SK-N-MC (cell line): ENCODE results near the gene RCVRN.

Experiments
- DNase-seq: peaks from one replicate; pipeline ENCODE4 v3.0.0-alpha.2; 2011; ENCODE audit warnings: low read depth, low spot score
- H3K27ac ChIP-seq: fragments of 200-600 bp; sonication (generic); 2 replicates; pipeline ENCODE4 v1.5.1; 2016; ENCODE audit warnings: mixed run types
- H3K36me3 ChIP-seq: fragments of 200-600 bp; sonication (generic); 2 replicates; pipeline ENCODE4 v1.6.1; 2017; ENCODE audit warnings: antibody characterized with exemption, low read length, mixed read lengths; ENCODE audit not compliant: insufficient read depth
- H3K4me3 ChIP-seq: fragments of 200-600 bp; sonication (generic); 2 replicates; pipeline ENCODE4 v1.5.1; 2016
- H3K9ac ChIP-seq: fragments of 200-600 bp; sonication (generic); 2 replicates; pipeline ENCODE4 v1.8.0; 2017; ENCODE audit warnings: mixed run types, mixed read lengths; ENCODE audit not compliant: insufficient read length
- H3K9me3 ChIP-seq: fragments of 200-600 bp; sonication (generic); 2 replicates; pipeline ENCODE4 v1.6.1; 2017; ENCODE audit warnings: low read depth, mild to moderate bottlenecking, antibody characterized with exemption, low read length, moderate library complexity, mixed read lengths
- EZH2 ChIP-seq: fragments of 200-600 bp; sonication (generic); IDR thresholded peaks from one replicate; pipeline ENCODE4 v1.6.1; 2017; ENCODE audit warnings: antibody characterized with exemption
- FOXP2 ChIP-seq: optimal IDR thresholded peaks from 2 replicates; pipeline ENCODE3; 2011; ENCODE audit warnings: mild to moderate bottlenecking, moderate library complexity; ENCODE audit not compliant: insufficient read depth; ENCODE audit errors: extremely low read length, control extremely low read depth
- POLR2AphosphoS5 ChIP-seq: IDR thresholded peaks from 2 replicates; pipeline ENCODE4 v1.6.1; 2012; ENCODE audit warnings: mild to moderate bottlenecking, low read depth, low read length, borderline replicate concordance

Gene RCVRN

GRCh38 chr17:9938764-9939163 lies 33.7 kb upstream of the RCVRN start:
- H3K9ac ChIP-seq = no peak overlapping the region

DNA sequence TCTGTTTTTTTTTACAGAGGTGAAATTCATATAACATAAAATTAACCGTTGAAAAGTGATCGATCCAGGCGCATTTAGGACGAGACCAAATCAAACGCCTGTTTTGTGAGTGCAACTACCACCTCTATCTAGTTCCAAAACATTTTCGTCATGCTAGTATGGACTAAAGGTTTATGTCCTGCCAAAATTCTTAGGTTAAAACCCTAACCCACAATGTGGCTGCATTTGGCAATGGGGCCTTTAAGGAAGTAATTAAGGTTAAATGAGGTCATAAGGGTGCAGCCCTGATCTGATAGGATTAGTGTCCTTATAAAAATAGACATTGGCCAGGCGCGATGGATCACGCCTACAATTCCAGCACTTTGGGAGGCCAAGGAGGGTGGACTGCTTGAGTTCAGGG lies 32.8 kb upstream of the RCVRN start:
- no peak for DNase-seq
- Histone ChIP-seq H3K9me3 (no peaks in the 10 kb centered on the region), H3K36me3 (no peaks in the 10 kb centered on the region), H3K9ac (no peak overlapping the region), H3K27ac (no peak overlapping the region), H3K4me3 (no peak overlapping the region)
- TF ChIP-seq EZH2 = no peak
- TF ChIP-seq POLR2AphosphoS5 = no peak
- TF ChIP-seq FOXP2 = no peak

More at GRCh38 chr17:9938764-9939163, 33.7 kb upstream of the RCVRN start:
- no peak overlapping the region for H3K4me3 ChIP-seq
- H3K9me3 ChIP-seq = no peaks in the 10 kb centered on the region
- no peak overlapping the region for H3K27ac ChIP-seq
- no peak for DNase-seq
- H3K36me3 ChIP-seq = no peaks in the 10 kb centered on the region
- no peak for TF ChIP-seq EZH2
- TF ChIP-seq FOXP2 = no peak
- no peak for TF ChIP-seq POLR2AphosphoS5

GRCh38 chr17:9937241-9937761 lies 32.2 kb upstream of the RCVRN start:
- Histone ChIP-seq H3K27ac (no peak overlapping the region), H3K9me3 (no peaks in the 10 kb centered on the region), H3K9ac (no peak overlapping the region), H3K36me3 (no peaks in the 10 kb centered on the region), H3K4me3 (no peak overlapping the region)
- TF ChIP-seq POLR2AphosphoS5 = no peak
- DNase-seq = no peak

DNA sequence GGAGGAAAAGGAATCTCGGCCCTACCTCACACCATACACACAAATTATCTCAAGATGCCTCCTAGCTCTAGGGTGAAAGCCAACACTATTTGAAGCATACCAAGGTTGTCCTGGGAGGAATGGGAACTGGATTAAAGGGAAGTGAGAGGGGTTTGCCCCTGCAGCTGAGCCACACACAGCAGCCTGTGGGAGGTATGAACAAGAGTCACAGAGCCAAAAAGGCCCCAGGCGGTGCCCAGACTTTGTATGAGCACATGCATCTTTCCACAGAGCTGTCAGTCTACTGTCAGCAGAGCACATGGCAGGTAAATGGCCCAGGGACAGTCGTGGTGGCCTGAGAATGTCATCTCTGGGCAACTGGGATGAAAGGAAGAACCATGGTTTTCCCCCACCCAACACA lies 31.0 kb upstream of the RCVRN start:
- H3K9me3 ChIP-seq = no peaks in the 10 kb centered on the region
- TF ChIP-seq POLR2AphosphoS5 = no peak
- no peak for TF ChIP-seq FOXP2
- no peak for TF ChIP-seq EZH2
- H3K36me3 ChIP-seq = no peaks in the 10 kb centered on the region

DNA sequence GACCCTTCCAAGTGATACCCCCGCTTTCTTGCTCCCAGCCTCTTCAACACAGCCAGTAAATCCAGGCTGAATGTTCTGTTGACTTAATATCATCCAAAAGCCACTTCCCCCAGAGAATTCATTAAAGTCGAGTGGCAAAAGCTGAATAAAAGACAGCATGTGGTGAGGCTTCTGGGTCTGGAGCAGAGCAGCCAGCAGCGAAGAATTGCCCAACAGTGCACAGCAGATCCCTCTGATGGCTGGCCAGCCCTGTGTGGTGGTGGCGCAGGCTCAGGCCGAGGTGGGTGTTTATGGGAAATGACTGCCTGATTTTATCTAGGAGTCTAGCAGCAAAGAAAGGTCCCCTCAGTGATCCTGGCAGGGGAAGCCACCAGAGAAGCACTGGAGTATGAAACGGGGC lies 30.3 kb upstream of the RCVRN start:
- Histone ChIP-seq H3K9ac (no peak overlapping the region), H3K4me3 (no peak overlapping the region), H3K27ac (no peak overlapping the region), H3K9me3 (no peaks in the 10 kb centered on the region), H3K36me3 (no peaks in the 10 kb centered on the region)
- no peak for TF ChIP-seq EZH2
- no peak for TF ChIP-seq FOXP2
- TF ChIP-seq POLR2AphosphoS5 = no peak
- no peak for DNase-seq

More for the DNA sequence above, 31.0 kb upstream of the RCVRN start:
- no peak overlapping the region for H3K27ac ChIP-seq
- H3K4me3 ChIP-seq = no peak overlapping the region
- no peak overlapping the region for H3K9ac ChIP-seq
- no peak for DNase-seq

GRCh38 chr17:9934331-9934730 lies 29.3 kb upstream of the RCVRN start:
- no peaks in the 10 kb centered on the region for H3K36me3 ChIP-seq
- no peak overlapping the region for H3K9ac ChIP-seq
- H3K27ac ChIP-seq = no peak overlapping the region
- H3K4me3 ChIP-seq = no peak overlapping the region
- H3K9me3 ChIP-seq = no peaks in the 10 kb centered on the region
- DNase-seq = no peak
- TF ChIP-seq POLR2AphosphoS5 = no peak
- no peak for TF ChIP-seq FOXP2
- TF ChIP-seq EZH2 = no peak

GRCh38 chr17:9932491-9932890 lies 27.4 kb upstream of the RCVRN start:
- Histone ChIP-seq H3K27ac (no peak overlapping the region), H3K9me3 (no peaks in the 10 kb centered on the region), H3K4me3 (no peak overlapping the region), H3K9ac (no peak overlapping the region), H3K36me3 (no peaks in the 10 kb centered on the region)
- no peak for DNase-seq
- no peak for TF ChIP-seq POLR2AphosphoS5
- no peak for TF ChIP-seq EZH2
- TF ChIP-seq FOXP2 = no peak

- Histone ChIP-seq H3K27ac (no peak overlapping the region), H3K9me3 (no peaks in the 10 kb centered on the region), H3K36me3 (no peaks in the 10 kb centered on the region), H3K9ac (no peak overlapping the region), H3K4me3 (no peak overlapping the region)
- DNase-seq = no peak
- TF ChIP-seq EZH2 (no peak), FOXP2 (no peak), POLR2AphosphoS5 (no peak)
These were observed 26.2 kb upstream of the RCVRN start for GRCh38 chr17:9931144-9931741.

GRCh38 chr17:9929871-9930270 lies 24.8 kb upstream of the RCVRN start:
- H3K36me3 ChIP-seq = no peaks in the 10 kb centered on the region
- no peak for DNase-seq
- no peak overlapping the region for H3K27ac ChIP-seq
- no peaks in the 10 kb centered on the region for H3K9me3 ChIP-seq
- no peak overlapping the region for H3K4me3 ChIP-seq
- TF ChIP-seq POLR2AphosphoS5 = no peak
- TF ChIP-seq EZH2 = no peak
- TF ChIP-seq FOXP2 = no peak
- H3K9ac ChIP-seq = no peak overlapping the region
